Psoas muscle (tissue), 8 donors: ENCODE data around the gene METTL25B. TPM values are rescaled to one million over a fixed set of nuclear protein-coding genes. Genes with fewer than 3 reads are reported as not detected.

Experiments used
- ATAC-seq, 4 donors: fragments of 200-7000 bp; cut with Tn5 transposase; one replicate each; pipeline ENCODE4 v1.9.1; 2020; ENCODE audit warnings: moderate library complexity in 3 of 4, mild to moderate bottlenecking in 2 of 4
- DNase-seq, 2 donors: peaks; one replicate each; pipeline ENCODE4 v3.0.0-alpha.2; 2020
- H3K27ac ChIP-seq: fragments of 200-600 bp; one replicate; pipeline ENCODE4 v1.8.0; 2022
- H3K27me3 ChIP-seq, 3 donors: fragments of 200-600 bp in 1 of 3; one replicate each; pipeline versions ENCODE4 v1.6.1 to v1.8.0; 2013 to 2022; ENCODE audit warnings: low read length in 2 of 3, mild to moderate bottlenecking in 2 of 3, moderate library complexity in 1 of 3; ENCODE audit not compliant: insufficient read depth in 3 of 3
- H3K36me3 ChIP-seq, 2 donors: fragments of 200-600 bp in 1 of 2; one replicate each; pipeline versions ENCODE4 v1.6.1 to v1.8.0; 2013 to 2022; ENCODE audit warnings: low read depth in 1 of 2, mild to moderate bottlenecking in 1 of 2, moderate library complexity in 1 of 2; ENCODE audit not compliant: insufficient read depth in 1 of 2
- H3K4me1 ChIP-seq: fragments of 200-600 bp; one replicate; pipeline ENCODE4 v1.8.0; 2022
- H3K4me3 ChIP-seq: fragments of 200-600 bp; one replicate; pipeline ENCODE4 v1.8.0; 2022; ENCODE audit warnings: mild to moderate bottlenecking
- H3K9me3 ChIP-seq: fragments of 200-600 bp; one replicate; pipeline ENCODE4 v1.8.0; 2022
- WGBS, 3 donors: extraction: QIAGEN DNeasy Blood & Tissue Kit; methylation state at CpG; one replicate each; pipeline versions ENCODE4 v1.1.6 to v1.1.7; 2013; 5-methylcytosine and 5-hydroxymethylcytosine counted together
- intact Hi-C, 2 donors: fragments of 100-400 bp; cut with DNase I; formaldehyde crosslinking; loops; one replicate each; pipeline versions ENCODE4 v1.11.0 to v1.14.2; 2022
- polyA plus RNA-seq, 3 donors: library from polyadenylated mRNA; stranded (reverse); fragments of 200-250 nt; gene quantifications; one replicate each; pipeline ENCODE4 v1.2.3, GENCODE V29; 2013
- total RNA-seq, 4 donors: library from RNA; stranded (reverse); fragmentation: NEBNext Ultra II Directional in 2 of 4; extraction: Animal tissue kit (Norgen Biotek cat#: 25700) in 2 of 4; gene quantifications; one replicate each; pipeline versions ENCODE4 v1.2.1 to v1.2.4, GENCODE V29; 2021 to 2023
- TF ChIP-seq, protein P1 (sequence below): fragments of 200-600 bp; IDR thresholded peaks from one replicate; pipeline ENCODE4 v1.8.0; 2022; ENCODE audit warnings: antibody characterized with exemption
- donor health status: healthy with polysubstance abuse.
- donor health status: DM: no; HTN: no; CAD: no; lungs with moderate emphysema.
- donor health status: Bipolar disorder and iron deficiency.
- donor health status: healthy.
- donor health status: DM: yes; HTN: yes; CAD: no.
- donor health status: DM: no; HTN: no; CAD: no.
- donor health status: DM: no; HTN: no; CAD: no.
- donor health status: DM: yes; HTN: yes; CAD: no.

METTL25B gene
- total and polyA plus RNA-seq, 7 donors = 18.5 to 32.1 (median 27.0) TPM

DNA sequence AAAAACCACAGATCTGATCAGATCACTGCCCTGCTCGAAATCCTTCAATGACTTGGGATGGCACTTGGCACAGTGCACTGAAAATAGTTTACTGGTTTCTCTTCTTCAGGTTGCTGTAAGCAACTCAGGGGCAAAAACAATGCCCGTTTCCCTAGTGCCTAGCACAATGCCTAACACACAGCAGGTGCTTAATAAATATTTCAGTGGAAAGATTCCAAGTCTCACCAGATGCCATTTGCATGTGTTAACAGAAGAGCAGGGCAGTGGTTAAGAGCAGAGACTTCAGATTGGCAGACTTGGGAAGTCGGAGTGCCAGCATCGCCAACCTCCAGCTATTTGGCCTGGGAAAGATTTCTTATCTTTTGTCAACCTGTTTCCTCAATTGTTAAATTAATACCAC, 10.9 kb upstream of the METTL25B start:
- no peak for DNase-seq

GRCh38 chr1:156721131-156721530, 7.1 kb upstream of the METTL25B start:
- 65 to 76% (median 66%) methylated on average over 2 of the region's 2 CpGs for WGBS, 3 donors
- H3K4me3 ChIP-seq = no peak overlapping the region
- TF ChIP-seq, protein P1, sequence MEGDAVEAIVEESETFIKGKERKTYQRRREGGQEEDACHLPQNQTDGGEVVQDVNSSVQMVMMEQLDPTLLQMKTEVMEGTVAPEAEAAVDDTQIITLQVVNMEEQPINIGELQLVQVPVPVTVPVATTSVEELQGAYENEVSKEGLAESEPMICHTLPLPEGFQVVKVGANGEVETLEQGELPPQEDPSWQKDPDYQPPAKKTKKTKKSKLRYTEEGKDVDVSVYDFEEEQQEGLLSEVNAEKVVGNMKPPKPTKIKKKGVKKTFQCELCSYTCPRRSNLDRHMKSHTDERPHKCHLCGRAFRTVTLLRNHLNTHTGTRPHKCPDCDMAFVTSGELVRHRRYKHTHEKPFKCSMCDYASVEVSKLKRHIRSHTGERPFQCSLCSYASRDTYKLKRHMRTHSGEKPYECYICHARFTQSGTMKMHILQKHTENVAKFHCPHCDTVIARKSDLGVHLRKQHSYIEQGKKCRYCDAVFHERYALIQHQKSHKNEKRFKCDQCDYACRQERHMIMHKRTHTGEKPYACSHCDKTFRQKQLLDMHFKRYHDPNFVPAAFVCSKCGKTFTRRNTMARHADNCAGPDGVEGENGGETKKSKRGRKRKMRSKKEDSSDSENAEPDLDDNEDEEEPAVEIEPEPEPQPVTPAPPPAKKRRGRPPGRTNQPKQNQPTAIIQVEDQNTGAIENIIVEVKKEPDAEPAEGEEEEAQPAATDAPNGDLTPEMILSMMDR = no peak
- ATAC-seq (no peak), DNase-seq (no peak)
- peaks cover 7 to 45% of the 10 kb centered on the region in 2 donors for H3K36me3 ChIP-seq
- H3K4me1 ChIP-seq = peaks cover 19% of the 10 kb centered on the region
- H3K27me3 ChIP-seq = no peaks in the 10 kb centered on the region
- intact Hi-C loops = no loop called here
- H3K9me3 ChIP-seq = no peaks in the 10 kb centered on the region
- no peak overlapping the region for H3K27ac ChIP-seq

More for the DNA sequence above, 10.9 kb upstream of the METTL25B start:
- no peak for ATAC-seq
- no peaks in the 10 kb centered on the region for H3K9me3 ChIP-seq
- intact Hi-C loops = loop anchor here in 1 of 2 donors (10.0 kb wide), 1 partner anchor 167 kb away; no protein-coding TSS in a partner anchor
- H3K27me3 ChIP-seq = no peaks in the 10 kb centered on the region
- peaks cover 0 to 18% of the 10 kb centered on the region in 2 donors for H3K36me3 ChIP-seq
- no peak overlapping the region for H3K4me3 ChIP-seq
- H3K4me1 ChIP-seq = no peaks in the 10 kb centered on the region
- 80 to 83% (median 80%) methylated on average over 4 of the region's 4 CpGs for WGBS, 3 donors
- no peak overlapping the region for H3K27ac ChIP-seq
- TF ChIP-seq, protein P1 = no peak

GRCh38 chr1:156721535-156721934, 6.7 kb upstream of the METTL25B start:
- no peaks in the 10 kb centered on the region for H3K9me3 ChIP-seq
- TF ChIP-seq, protein P1 = no peak
- ATAC-seq = no peak
- H3K4me1 ChIP-seq = peaks cover 23% of the 10 kb centered on the region
- H3K4me3 ChIP-seq = no peak overlapping the region
- H3K27me3 ChIP-seq = no peaks in the 10 kb centered on the region
- WGBS, 3 donors = 91 to 95% (median 93%) methylated on average over 4 of the region's 4 CpGs
- peaks cover 7 to 49% of the 10 kb centered on the region in 2 donors for H3K36me3 ChIP-seq
- no peak for DNase-seq
- H3K27ac ChIP-seq = no peak overlapping the region
- intact Hi-C loops = no loop called here

- DNase-seq (peak; percentile 88 to 94), ATAC-seq (peak; percentile 73 to 78 (median 74))
- intact Hi-C loops = loop anchor here (1.0 to 5.0 kb wide), 4 partner anchors 35 to 67 kb away; partner anchors contain the start of gene PRCC (in 1 of the 2)
- Histone ChIP-seq H3K36me3 (peaks cover 7 to 51% of the 10 kb centered on the region in 2 donors), H3K4me3 (peak overlapping the region; percentile 80), H3K27me3 (no peaks in the 10 kb centered on the region), H3K4me1 (peaks cover 45% of the 10 kb centered on the region), H3K27ac (peak overlapping the region; percentile 67), H3K9me3 (no peaks in the 10 kb centered on the region)
- WGBS, 3 donors = 11 to 14% (median 11%) methylated on average over 17 to 18 of the region's 18 CpGs
- TF ChIP-seq, protein P1 = peak; percentile 96
These were observed 2.5 kb upstream of the METTL25B start for GRCh38 chr1:156725683-156726280.
